22Rv1 (cell line): ENCODE measurements around the gene NQO2.

Source experiments
- ZFX ChIP-seq: fragments of 450-650 bp; IDR thresholded peaks from 2 replicates; pipeline ENCODE4 v1.6.1; 2017; ENCODE audit warnings: antibody characterized with exemption, borderline replicate concordance
- TF ChIP-seq, protein P1 (sequence below): fragments of 450-650 bp; IDR thresholded peaks from 2 replicates; pipeline ENCODE4 v1.5.1; 2017; ENCODE audit warnings: mild to moderate bottlenecking

DNA sequence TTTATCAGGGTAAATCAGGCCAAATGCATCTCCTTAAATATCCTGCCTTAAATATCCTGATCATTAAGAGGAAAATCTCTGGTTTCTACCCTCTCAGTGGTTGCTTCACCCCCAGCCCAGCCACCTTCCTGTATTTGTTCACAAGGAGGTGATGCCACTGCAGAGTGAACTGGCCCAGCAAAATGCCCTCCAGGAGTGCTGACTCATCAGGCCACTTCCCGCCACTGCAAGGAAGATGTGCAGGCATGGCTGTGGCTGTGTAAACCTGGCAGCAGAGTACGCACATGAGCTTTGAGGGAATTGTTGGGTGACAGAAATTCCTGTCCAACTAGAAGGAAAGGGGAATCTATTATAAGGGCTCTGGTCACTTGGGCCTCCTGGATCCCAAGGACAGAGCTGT, 13.8 kb downstream of the NQO2 start:
- TF ChIP-seq, protein P1, sequence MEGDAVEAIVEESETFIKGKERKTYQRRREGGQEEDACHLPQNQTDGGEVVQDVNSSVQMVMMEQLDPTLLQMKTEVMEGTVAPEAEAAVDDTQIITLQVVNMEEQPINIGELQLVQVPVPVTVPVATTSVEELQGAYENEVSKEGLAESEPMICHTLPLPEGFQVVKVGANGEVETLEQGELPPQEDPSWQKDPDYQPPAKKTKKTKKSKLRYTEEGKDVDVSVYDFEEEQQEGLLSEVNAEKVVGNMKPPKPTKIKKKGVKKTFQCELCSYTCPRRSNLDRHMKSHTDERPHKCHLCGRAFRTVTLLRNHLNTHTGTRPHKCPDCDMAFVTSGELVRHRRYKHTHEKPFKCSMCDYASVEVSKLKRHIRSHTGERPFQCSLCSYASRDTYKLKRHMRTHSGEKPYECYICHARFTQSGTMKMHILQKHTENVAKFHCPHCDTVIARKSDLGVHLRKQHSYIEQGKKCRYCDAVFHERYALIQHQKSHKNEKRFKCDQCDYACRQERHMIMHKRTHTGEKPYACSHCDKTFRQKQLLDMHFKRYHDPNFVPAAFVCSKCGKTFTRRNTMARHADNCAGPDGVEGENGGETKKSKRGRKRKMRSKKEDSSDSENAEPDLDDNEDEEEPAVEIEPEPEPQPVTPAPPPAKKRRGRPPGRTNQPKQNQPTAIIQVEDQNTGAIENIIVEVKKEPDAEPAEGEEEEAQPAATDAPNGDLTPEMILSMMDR, result no peak
- TF ChIP-seq ZFX, result no peak
